HFF-Myc (cell line): ENCODE results near the gene PAX5.
A peak's percentile ranks its signal among the peaks of the same experiment; 100 is the strongest.

Source experiments
- DNase-seq: peaks from one replicate; pipeline ENCODE4 v3.0.0-alpha.2; 2011; ENCODE audit warnings: low read depth; ENCODE audit errors: extremely low read depth
- H3K4me3 ChIP-seq: replicated peaks from 2 replicates; pipeline ENCODE4 v1.5.1; 2011; ENCODE audit warnings: low read depth, mild to moderate bottlenecking, control low read depth, low read length
- CTCF ChIP-seq: IDR thresholded peaks from 2 replicates; pipeline ENCODE4 v1.5.1; 2012; ENCODE audit warnings: mild to moderate bottlenecking, low read depth, low read length, control low read depth; ENCODE audit errors: missing control alignments

PAX5 gene

GRCh38 chr9:36894695-36895310, 139.3 kb downstream of the PAX5 start:
- no peak for DNase-seq
- H3K4me3 ChIP-seq: no peak overlapping the region
- TF ChIP-seq CTCF: no peak

GRCh38 chr9:36893911-36894310, 140.2 kb downstream of the PAX5 start:
- TF ChIP-seq CTCF: no peak
- no peak overlapping the region for H3K4me3 ChIP-seq
- DNase-seq: no peak

GRCh38 chr9:36893184-36893583, 140.9 kb downstream of the PAX5 start:
- H3K4me3 ChIP-seq: no peak overlapping the region
- no peak for DNase-seq
- no peak for TF ChIP-seq CTCF

- H3K4me3 ChIP-seq: no peak overlapping the region
- no peak for DNase-seq
- TF ChIP-seq CTCF: no peak
Observed at GRCh38 chr9:36892279-36892678, 141.8 kb downstream of the PAX5 start.

- DNase-seq: peak; percentile 15
- H3K4me3 ChIP-seq: no peak overlapping the region
- no peak for TF ChIP-seq CTCF
Observed at GRCh38 chr9:36891341-36891811, 142.7 kb downstream of the PAX5 start.

- no peak for TF ChIP-seq CTCF
- no peak for DNase-seq
Observed at GRCh38 chr9:36889844-36890243, 144.2 kb downstream of the PAX5 start.

GRCh38 chr9:36888551-36888950, 145.5 kb downstream of the PAX5 start:
- no peak for DNase-seq
- TF ChIP-seq CTCF: no peak
- H3K4me3 ChIP-seq: no peak overlapping the region

More at GRCh38 chr9:36889844-36890243, 144.2 kb downstream of the PAX5 start:
- no peak overlapping the region for H3K4me3 ChIP-seq
